ENCODE data around the gene BLVRB.

- TF ChIP-seq CTCF (optimal IDR thresholded peaks at IDR 0.05 in 1 of 3, IDR thresholded peaks at IDR 0.05 in 1 of 3, conservative IDR thresholded peaks at IDR 0.05 in 1 of 3; ENCODE audit: extremely low read depth in 1 of 3, insufficient read depth in 2 of 3, low read length in 3 of 3) (no peak), EZH2 (IDR thresholded peaks at IDR 0.05; ENCODE audit: low read length) (no peak)
Observed at GRCh38 chr19:40497214-40497613, 31.7 kb upstream of the BLVRB start.
